HepG2 (cell line): ENCODE measurements around the gene MBTPS1. TPM values are rescaled to one million over a fixed set of nuclear protein-coding genes. Genes with fewer than 3 reads are reported as not detected.

ENCODE experiments used
- ATAD3A ChIP-seq: sonication (generic); formaldehyde crosslinking; IDR thresholded peaks from 2 replicates; pipeline ENCODE4 v1.4.0; 2020; ENCODE audit warnings: missing genetic modification reagents
- ATRX ChIP-seq: sonication (generic); formaldehyde crosslinking; IDR thresholded peaks from 2 replicates; pipeline ENCODE4 v1.4.0; 2020; ENCODE audit warnings: missing genetic modification reagents, borderline replicate concordance
- BHLHE40 ChIP-seq: IDR thresholded peaks from 2 replicates; pipeline ENCODE4 v1.6.1; 2011; ENCODE audit warnings: low read length, improper control_type of control experiment
- ESRRA ChIP-seq: sonication (generic); formaldehyde crosslinking; IDR thresholded peaks from 2 replicates; pipeline ENCODE4 v1.5.1; 2020; ENCODE audit warnings: mild to moderate bottlenecking, low read depth, missing genetic modification reagents
- MAFG ChIP-seq: sonication (generic); formaldehyde crosslinking; IDR thresholded peaks from 2 replicates; pipeline ENCODE4 v1.5.1; 2020; ENCODE audit warnings: mild to moderate bottlenecking, missing genetic modification reagents
- MEF2D ChIP-seq: sonication (generic); formaldehyde crosslinking; IDR thresholded peaks from 2 replicates; pipeline ENCODE4 v1.5.1; 2020; ENCODE audit warnings: mild to moderate bottlenecking, missing genetic modification reagents
- NFYB ChIP-seq: sonication (generic); formaldehyde crosslinking; IDR thresholded peaks from 2 replicates; pipeline ENCODE4 v1.4.0; 2020; ENCODE audit warnings: missing genetic modification reagents
- NR2F2 ChIP-seq: IDR thresholded peaks from 2 replicates; pipeline ENCODE4 v1.6.1; 2012; ENCODE audit warnings: low read depth, inconsistent platforms, borderline replicate concordance
- U2AF2 ChIP-seq: fragments of 200-400 bp; formaldehyde crosslinking; IDR thresholded peaks from 2 replicates; pipeline ENCODE4 v1.6.1; 2017; ENCODE audit warnings: low read depth, mild to moderate bottlenecking, low read length
- ZBTB21 ChIP-seq: sonication (generic); formaldehyde crosslinking; IDR thresholded peaks from 2 replicates; pipeline ENCODE4 v1.4.0; 2020; ENCODE audit warnings: missing genetic modification reagents
- ZFP37 ChIP-seq: sonication (generic); formaldehyde crosslinking; IDR thresholded peaks from 2 replicates; pipeline ENCODE4 v1.4.0; 2020; ENCODE audit warnings: missing genetic modification reagents, borderline replicate concordance
- ZNF232 ChIP-seq: sonication (generic); formaldehyde crosslinking; IDR thresholded peaks from 2 replicates; pipeline ENCODE4 v1.4.0; 2020; ENCODE audit warnings: missing genetic modification reagents, borderline replicate concordance
- ZNF337 ChIP-seq: sonication (generic); formaldehyde crosslinking; IDR thresholded peaks from 2 replicates; pipeline ENCODE4 v1.5.1; 2020; ENCODE audit warnings: missing genetic modification reagents, low read depth, mild to moderate bottlenecking, borderline replicate concordance
- ZNF382 ChIP-seq: sonication (generic); formaldehyde crosslinking; IDR thresholded peaks from 2 replicates; pipeline ENCODE4 v1.5.0; 2020; ENCODE audit warnings: missing genetic modification reagents, mild to moderate bottlenecking, borderline replicate concordance
- ZNF670 ChIP-seq: sonication (generic); formaldehyde crosslinking; IDR thresholded peaks from 2 replicates; pipeline ENCODE4 v1.8.0; 2022; ENCODE audit warnings: mild to moderate bottlenecking, missing genetic modification reagents, borderline replicate concordance
- ZNF850 ChIP-seq: sonication (generic); formaldehyde crosslinking; conservative IDR thresholded peaks from 2 replicates; pipeline ENCODE4 v1.9.0; 2021; ENCODE audit warnings: mild to moderate bottlenecking, missing genetic modification reagents
- ZSCAN30 ChIP-seq: sonication (generic); formaldehyde crosslinking; IDR thresholded peaks from 2 replicates; pipeline ENCODE4 v1.5.0; 2020; ENCODE audit warnings: mild to moderate bottlenecking, missing genetic modification reagents
- ZZZ3 ChIP-seq: sonication (generic); formaldehyde crosslinking; IDR thresholded peaks from 2 replicates; pipeline ENCODE4 v1.4.0; 2020; ENCODE audit warnings: missing genetic modification reagents, mild to moderate bottlenecking, borderline replicate concordance
- polyA plus RNA-seq, 8 experiments: library from polyadenylated mRNA; depleted of rRNA in 3 of 8; stranded (reverse) in 7 of 8; unstranded in 1 of 8; fragments of >200 nt; fragmentation: Illumina TruSeq in 4 of 8; extraction: Trizol in 4 of 8; gene quantifications; 2 replicates each; pipeline versions ENCODE4 v1.2.1 to v1.2.3, GENCODE V29; 2011 to 2016; ENCODE audit warnings: low read depth in 4 of 8, missing spikeins in 1 of 8, mixed read lengths in 1 of 8; ENCODE audit not compliant: insufficient read depth in 1 of 8
- total RNA-seq, 5 experiments: library from RNA; depleted of rRNA; stranded (reverse); fragments of >200 nt; fragmentation: Illumina TruSeq; extraction: Trizol; gene quantifications; 2 replicates each; pipeline ENCODE4 v1.2.3, GENCODE V29; 2016; ENCODE audit warnings: low read depth in 1 of 5
- TF ChIP-seq, protein P1 (sequence below): sonication (generic); formaldehyde crosslinking; conservative IDR thresholded peaks from 2 replicates; pipeline ENCODE4 v1.4.0; 2020; ENCODE audit warnings: missing genetic modification reagents
- TF ChIP-seq, protein P2 (sequence below): sonication (generic); formaldehyde crosslinking; IDR thresholded peaks from 2 replicates; pipeline ENCODE4 v1.4.0; 2020; ENCODE audit warnings: mild to moderate bottlenecking, missing genetic modification reagents
- TF ChIP-seq, protein P3 (sequence below): fragments of 450-650 bp; IDR thresholded peaks from 2 replicates; pipeline ENCODE4 v1.6.1; 2016

The MBTPS1 gene
- total and polyA plus RNA-seq, 2 of the 13 experiments (the other 11 are each of a cell fraction or from before 2014, with no cell fraction given), result 56.7 to 91.3 TPM

DNA sequence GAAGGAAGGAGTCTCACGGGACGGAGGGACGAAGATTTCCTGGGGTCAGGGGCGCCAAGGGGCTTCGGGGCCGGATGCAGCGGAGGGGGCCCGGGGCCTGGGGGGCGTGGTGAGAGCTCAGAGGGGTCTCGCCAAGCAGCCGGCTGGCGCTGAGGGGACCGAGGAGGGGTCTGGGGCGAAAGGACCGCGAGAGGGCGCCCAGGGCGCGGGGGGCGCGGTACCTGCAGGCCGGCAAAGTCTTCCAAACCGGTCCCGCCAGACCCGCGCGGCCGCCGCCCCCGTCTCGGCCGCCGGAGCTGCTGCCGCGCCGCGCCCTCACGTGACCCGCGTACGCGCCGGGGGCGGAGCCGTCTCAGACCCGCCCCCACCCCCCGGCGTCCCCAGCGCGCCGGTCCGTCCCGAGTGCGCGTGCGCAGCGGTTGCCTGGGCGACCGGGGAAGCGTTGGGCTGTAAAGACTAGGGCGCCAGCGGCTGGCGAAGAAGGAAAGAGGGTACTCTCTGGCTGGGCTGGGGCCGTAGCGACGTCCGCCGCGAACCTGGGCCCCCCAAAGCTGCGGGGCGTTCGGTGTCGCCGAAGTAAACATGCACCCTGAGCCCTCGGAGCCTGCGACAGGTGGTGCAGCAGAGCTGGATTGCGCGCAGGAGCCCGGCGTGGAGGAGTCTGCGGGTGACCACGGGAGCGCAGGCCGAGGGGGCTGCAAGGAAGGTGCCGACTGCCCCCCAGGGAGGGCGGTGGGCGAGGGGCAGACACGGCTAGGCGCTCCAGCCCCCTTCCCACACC, 28.3 kb upstream of the MBTPS1 start, which contains the start of the genes DNAAF1 and HSDL1 (continued):
- TF ChIP-seq ATRX (CRISPR knock-in tag) (no peak), NFYB (CRISPR knock-in tag) (no peak), ZNF850 (0 out of 2 replicates have a peak, but pooled peaks have one; percentile 60), ZBTB21 (CRISPR knock-in tag) (no peak), ZNF382 (no peak), BHLHE40 (peak; percentile 98), MAFG (CRISPR knock-in tag) (no peak), U2AF2 (peak; percentile 88; the same call in 1 of the 2 replicates), ZFP37 (CRISPR knock-in tag) (no peak), ATAD3A (CRISPR knock-in tag) (no peak), ZNF232 (CRISPR knock-in tag) (no peak), ZZZ3 (CRISPR knock-in tag) (no peak), ZNF670 (peak; percentile 43; the same call in 1 of the 2 replicates), NR2F2 (no peak), ZNF337 (CRISPR knock-in tag) (no peak), ZSCAN30 (CRISPR knock-in tag) (no peak), MEF2D (CRISPR knock-in tag) (no peak), ESRRA (CRISPR knock-in tag) (peak; percentile 56)
- TF ChIP-seq, protein P1, sequence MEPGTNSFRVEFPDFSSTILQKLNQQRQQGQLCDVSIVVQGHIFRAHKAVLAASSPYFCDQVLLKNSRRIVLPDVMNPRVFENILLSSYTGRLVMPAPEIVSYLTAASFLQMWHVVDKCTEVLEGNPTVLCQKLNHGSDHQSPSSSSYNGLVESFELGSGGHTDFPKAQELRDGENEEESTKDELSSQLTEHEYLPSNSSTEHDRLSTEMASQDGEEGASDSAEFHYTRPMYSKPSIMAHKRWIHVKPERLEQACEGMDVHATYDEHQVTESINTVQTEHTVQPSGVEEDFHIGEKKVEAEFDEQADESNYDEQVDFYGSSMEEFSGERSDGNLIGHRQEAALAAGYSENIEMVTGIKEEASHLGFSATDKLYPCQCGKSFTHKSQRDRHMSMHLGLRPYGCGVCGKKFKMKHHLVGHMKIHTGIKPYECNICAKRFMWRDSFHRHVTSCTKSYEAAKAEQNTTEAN (CRISPR knock-in tag), result 0 out of 2 replicates have a peak, but pooled peaks have one; percentile 65
- TF ChIP-seq, protein P2, sequence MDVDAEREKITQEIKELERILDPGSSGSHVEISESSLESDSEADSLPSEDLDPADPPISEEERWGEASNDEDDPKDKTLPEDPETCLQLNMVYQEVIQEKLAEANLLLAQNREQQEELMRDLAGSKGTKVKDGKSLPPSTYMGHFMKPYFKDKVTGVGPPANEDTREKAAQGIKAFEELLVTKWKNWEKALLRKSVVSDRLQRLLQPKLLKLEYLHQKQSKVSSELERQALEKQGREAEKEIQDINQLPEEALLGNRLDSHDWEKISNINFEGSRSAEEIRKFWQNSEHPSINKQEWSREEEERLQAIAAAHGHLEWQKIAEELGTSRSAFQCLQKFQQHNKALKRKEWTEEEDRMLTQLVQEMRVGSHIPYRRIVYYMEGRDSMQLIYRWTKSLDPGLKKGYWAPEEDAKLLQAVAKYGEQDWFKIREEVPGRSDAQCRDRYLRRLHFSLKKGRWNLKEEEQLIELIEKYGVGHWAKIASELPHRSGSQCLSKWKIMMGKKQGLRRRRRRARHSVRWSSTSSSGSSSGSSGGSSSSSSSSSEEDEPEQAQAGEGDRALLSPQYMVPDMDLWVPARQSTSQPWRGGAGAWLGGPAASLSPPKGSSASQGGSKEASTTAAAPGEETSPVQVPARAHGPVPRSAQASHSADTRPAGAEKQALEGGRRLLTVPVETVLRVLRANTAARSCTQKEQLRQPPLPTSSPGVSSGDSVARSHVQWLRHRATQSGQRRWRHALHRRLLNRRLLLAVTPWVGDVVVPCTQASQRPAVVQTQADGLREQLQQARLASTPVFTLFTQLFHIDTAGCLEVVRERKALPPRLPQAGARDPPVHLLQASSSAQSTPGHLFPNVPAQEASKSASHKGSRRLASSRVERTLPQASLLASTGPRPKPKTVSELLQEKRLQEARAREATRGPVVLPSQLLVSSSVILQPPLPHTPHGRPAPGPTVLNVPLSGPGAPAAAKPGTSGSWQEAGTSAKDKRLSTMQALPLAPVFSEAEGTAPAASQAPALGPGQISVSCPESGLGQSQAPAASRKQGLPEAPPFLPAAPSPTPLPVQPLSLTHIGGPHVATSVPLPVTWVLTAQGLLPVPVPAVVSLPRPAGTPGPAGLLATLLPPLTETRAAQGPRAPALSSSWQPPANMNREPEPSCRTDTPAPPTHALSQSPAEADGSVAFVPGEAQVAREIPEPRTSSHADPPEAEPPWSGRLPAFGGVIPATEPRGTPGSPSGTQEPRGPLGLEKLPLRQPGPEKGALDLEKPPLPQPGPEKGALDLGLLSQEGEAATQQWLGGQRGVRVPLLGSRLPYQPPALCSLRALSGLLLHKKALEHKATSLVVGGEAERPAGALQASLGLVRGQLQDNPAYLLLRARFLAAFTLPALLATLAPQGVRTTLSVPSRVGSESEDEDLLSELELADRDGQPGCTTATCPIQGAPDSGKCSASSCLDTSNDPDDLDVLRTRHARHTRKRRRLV (CRISPR knock-in tag), result no peak
- TF ChIP-seq, protein P3, sequence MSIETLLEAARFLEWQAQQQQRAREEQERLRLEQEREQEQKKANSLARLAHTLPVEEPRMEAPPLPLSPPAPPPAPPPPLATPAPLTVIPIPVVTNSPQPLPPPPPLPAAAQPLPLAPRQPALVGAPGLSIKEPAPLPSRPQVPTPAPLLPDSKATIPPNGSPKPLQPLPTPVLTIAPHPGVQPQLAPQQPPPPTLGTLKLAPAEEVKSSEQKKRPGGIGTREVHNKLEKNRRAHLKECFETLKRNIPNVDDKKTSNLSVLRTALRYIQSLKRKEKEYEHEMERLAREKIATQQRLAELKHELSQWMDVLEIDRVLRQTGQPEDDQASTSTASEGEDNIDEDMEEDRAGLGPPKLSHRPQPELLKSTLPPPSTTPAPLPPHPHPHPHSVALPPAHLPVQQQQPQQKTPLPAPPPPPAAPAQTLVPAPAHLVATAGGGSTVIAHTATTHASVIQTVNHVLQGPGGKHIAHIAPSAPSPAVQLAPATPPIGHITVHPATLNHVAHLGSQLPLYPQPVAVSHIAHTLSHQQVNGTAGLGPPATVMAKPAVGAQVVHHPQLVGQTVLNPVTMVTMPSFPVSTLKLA, result peak; percentile 40; the same call in 1 of the 2 replicates
